Nephron progenitor cell (in vitro differentiated cells): ENCODE data around the gene MINPP1.

ENCODE experiments used
- DNase-seq: peaks from one replicate; pipeline ENCODE4 v3.0.0; 2021
- H3K27ac Mint-ChIP-seq: 2 replicates; pipeline ENCODE4 v1.8.0; 2021; ENCODE audit warnings: mild to moderate bottlenecking, moderate library complexity, mixed read lengths
- H3K27me3 Mint-ChIP-seq: 2 replicates; pipeline ENCODE4 v1.8.0; 2021; ENCODE audit warnings: mild to moderate bottlenecking, low read depth, mixed read lengths; ENCODE audit not compliant: poor library complexity
- H3K36me3 Mint-ChIP-seq: 2 replicates; pipeline ENCODE4 v1.8.0; 2021; ENCODE audit warnings: low read depth, mixed read lengths
- H3K4me1 Mint-ChIP-seq: 2 replicates; pipeline ENCODE4 v1.8.0; 2021; ENCODE audit warnings: mixed read lengths
- H3K4me3 Mint-ChIP-seq: 2 replicates; pipeline ENCODE4 v1.8.0; 2021; ENCODE audit warnings: mild to moderate bottlenecking, moderate library complexity, mixed read lengths
- H3K9me3 Mint-ChIP-seq: 2 replicates; pipeline ENCODE4 v1.8.0; 2021; ENCODE audit warnings: mild to moderate bottlenecking, moderate library complexity, mixed read lengths
- TF ChIP-seq, protein P1 (sequence below): fragments of 200-600 bp; sonication (generic); IDR thresholded peaks from 2 replicates; pipeline ENCODE4 v1.5.0; 2021; ENCODE audit warnings: antibody characterized with exemption

The MINPP1 gene

GRCh38 chr10:87500646-87501048 is 4.0 kb upstream of the MINPP1 start:
- Mint-ChIP-seq H3K27me3 (peaks cover 15% of the 10 kb centered on the region), H3K4me3 (no peak overlapping the region), H3K9me3 (peaks cover 3% of the 10 kb centered on the region), H3K27ac (no peak overlapping the region), H3K4me1 (peaks cover 27% of the 10 kb centered on the region), H3K36me3 (no peaks in the 10 kb centered on the region)
- no peak for DNase-seq
- TF ChIP-seq, protein P1, sequence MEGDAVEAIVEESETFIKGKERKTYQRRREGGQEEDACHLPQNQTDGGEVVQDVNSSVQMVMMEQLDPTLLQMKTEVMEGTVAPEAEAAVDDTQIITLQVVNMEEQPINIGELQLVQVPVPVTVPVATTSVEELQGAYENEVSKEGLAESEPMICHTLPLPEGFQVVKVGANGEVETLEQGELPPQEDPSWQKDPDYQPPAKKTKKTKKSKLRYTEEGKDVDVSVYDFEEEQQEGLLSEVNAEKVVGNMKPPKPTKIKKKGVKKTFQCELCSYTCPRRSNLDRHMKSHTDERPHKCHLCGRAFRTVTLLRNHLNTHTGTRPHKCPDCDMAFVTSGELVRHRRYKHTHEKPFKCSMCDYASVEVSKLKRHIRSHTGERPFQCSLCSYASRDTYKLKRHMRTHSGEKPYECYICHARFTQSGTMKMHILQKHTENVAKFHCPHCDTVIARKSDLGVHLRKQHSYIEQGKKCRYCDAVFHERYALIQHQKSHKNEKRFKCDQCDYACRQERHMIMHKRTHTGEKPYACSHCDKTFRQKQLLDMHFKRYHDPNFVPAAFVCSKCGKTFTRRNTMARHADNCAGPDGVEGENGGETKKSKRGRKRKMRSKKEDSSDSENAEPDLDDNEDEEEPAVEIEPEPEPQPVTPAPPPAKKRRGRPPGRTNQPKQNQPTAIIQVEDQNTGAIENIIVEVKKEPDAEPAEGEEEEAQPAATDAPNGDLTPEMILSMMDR: no peak

- Mint-ChIP-seq H3K27ac (peak overlapping the region; percentile 45), H3K36me3 (peaks cover 1% of the 10 kb centered on the region), H3K27me3 (peaks cover 4% of the 10 kb centered on the region), H3K4me1 (peaks cover 42% of the 10 kb centered on the region), H3K4me3 (peak overlapping the region; percentile 91), H3K9me3 (no peaks in the 10 kb centered on the region)
- TF ChIP-seq, protein P1: no peak
- DNase-seq: no peak
Observed at GRCh38 chr10:87503401-87503800, 1.3 kb upstream of the MINPP1 start.

DNA sequence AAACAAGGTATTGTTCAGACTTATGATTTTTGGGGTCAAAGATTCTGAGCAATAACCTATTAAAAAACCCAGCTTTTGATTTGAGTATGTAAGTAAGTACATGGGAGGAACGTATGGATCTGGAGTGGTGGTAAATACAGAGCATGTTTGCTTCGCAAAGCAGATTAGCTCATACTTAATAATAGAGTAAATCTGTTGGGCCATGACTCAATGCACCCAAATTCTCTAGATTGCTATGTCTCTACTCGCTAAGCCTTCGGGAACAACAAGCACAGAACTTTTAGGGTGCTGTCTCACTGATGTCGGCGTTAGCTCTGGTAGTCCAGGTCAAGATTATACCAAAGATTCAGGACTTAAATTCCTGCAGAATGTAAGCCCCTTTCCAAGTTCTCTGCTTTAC is 807 bp upstream of the MINPP1 start:
- Mint-ChIP-seq H3K36me3 (peaks cover 6% of the 10 kb centered on the region), H3K4me1 (peaks cover 42% of the 10 kb centered on the region), H3K9me3 (no peaks in the 10 kb centered on the region), H3K4me3 (peak overlapping the region; percentile 91), H3K27me3 (peaks cover 4% of the 10 kb centered on the region), H3K27ac (no peak overlapping the region)
- DNase-seq: no peak
- TF ChIP-seq, protein P1: no peak

DNA sequence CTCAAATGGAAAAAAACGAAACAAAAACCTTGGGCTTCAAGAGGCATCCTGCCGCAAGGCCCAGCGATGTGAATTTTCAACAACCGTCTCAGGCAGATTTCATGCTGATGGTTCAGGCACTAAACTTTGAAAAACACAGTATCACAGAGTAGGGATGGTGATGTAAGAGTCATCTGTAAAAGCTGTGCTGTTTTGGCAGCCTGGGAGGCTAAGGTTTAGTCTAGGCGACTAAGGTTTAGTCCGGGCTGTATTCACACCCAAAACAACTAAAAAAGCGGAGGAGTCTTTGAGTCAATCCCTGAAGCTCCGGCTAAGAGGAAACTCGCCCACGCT is 420 bp upstream of the MINPP1 start:
- Mint-ChIP-seq H3K4me1 (peaks cover 42% of the 10 kb centered on the region), H3K4me3 (peak overlapping the region; percentile 91), H3K27ac (peak overlapping the region; percentile 77), H3K9me3 (no peaks in the 10 kb centered on the region), H3K27me3 (peaks cover 4% of the 10 kb centered on the region), H3K36me3 (peaks cover 8% of the 10 kb centered on the region)
- DNase-seq: no peak
- TF ChIP-seq, protein P1: no peak

DNA sequence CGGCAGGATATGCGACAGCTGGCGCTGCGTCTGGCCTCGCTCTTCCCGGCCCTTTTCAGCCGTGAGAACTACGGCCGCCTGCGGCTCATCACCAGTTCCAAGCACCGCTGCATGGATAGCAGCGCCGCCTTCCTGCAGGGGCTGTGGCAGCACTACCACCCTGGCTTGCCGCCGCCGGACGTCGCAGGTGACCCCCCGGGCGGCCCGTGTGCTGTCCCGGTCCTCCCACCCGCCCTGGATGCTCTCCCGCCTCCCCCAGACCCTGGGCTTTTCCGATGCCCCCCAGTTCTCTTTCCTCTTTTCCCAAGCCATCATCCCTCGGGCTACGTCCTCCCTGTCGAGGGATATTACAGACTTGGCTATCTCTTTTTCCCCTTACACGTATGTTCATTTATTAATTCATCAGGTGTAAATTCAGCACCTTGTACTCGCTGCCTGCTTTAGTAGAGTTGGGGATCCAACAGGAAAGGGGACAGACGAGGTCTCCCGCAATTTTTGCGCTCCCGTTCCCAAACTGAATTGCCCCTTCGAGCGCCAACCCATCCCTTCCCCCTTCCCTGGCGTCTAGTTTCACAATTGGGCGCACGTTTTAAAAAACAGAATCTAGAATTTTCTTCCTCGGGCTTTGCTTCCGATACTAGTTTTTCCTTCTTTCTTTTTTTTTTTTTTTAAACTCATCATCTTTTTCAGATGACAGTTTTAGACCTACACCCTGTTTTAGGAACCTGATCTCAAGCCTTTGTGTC is 846 bp downstream of the MINPP1 start:
- TF ChIP-seq, protein P1: peak; percentile 39
- Mint-ChIP-seq H3K9me3 (no peaks in the 10 kb centered on the region), H3K27me3 (peaks cover 4% of the 10 kb centered on the region)

GRCh38 chr10:87506956-87507355 is 2.3 kb downstream of the MINPP1 start:
- H3K4me3 Mint-ChIP-seq: peak overlapping the region; percentile 91
- H3K9me3 Mint-ChIP-seq: no peaks in the 10 kb centered on the region
- TF ChIP-seq, protein P1: no peak
- H3K27ac Mint-ChIP-seq: no peak overlapping the region
- H3K36me3 Mint-ChIP-seq: peaks cover 19% of the 10 kb centered on the region
- H3K4me1 Mint-ChIP-seq: peaks cover 42% of the 10 kb centered on the region
- DNase-seq: no peak
- peaks cover 4% of the 10 kb centered on the region for H3K27me3 Mint-ChIP-seq

More for the DNA sequence above, 846 bp downstream of the MINPP1 start:
- peak overlapping the region; percentile 91 for H3K4me3 Mint-ChIP-seq
- peak; percentile 64 for DNase-seq
- H3K36me3 Mint-ChIP-seq: peaks cover 13% of the 10 kb centered on the region
- peaks cover 42% of the 10 kb centered on the region for H3K4me1 Mint-ChIP-seq
- H3K27ac Mint-ChIP-seq: peak overlapping the region; percentile 36
